OCI-LY7 (cell line): ENCODE results near the gene NOD2. TPM values are rescaled to one million over a fixed set of nuclear protein-coding genes. Genes with fewer than 3 reads are reported as not detected.

Source experiments
- BruUV-seq: library from RNA; stranded (reverse); fragments of 400-500 nt; replicated peaks from 2 replicates; lab custom pipeline; 2021; lab: Mats Ljungman, UMichigan
- CTCF ChIA-PET: fragments of 300-600 bp; sonication (Branson Sonifier 250); formaldehyde crosslinking; loops from one replicate; lab custom pipeline; 2022; ENCODE audit warnings: antibody characterized with exemption; ENCODE audit not compliant: unreplicated experiment; lab: Charles Lee
- POLR2A ChIA-PET: fragments of 300-600 bp; sonication (Branson Sonifier 250); formaldehyde crosslinking; loops from one replicate; lab custom pipeline; 2022; ENCODE audit warnings: antibody characterized with exemption; lab: Charles Lee
- DNase-seq: peaks from one replicate; pipeline ENCODE4 v3.0.0-alpha.2; 2015; ENCODE audit warnings: low spot score
- H2AFZ ChIP-seq: fragments of 200-600 bp; sonication (generic), shearing (Covaris generic); 2 replicates; pipeline ENCODE4 v1.6.1; 2014; ENCODE audit warnings: mild to moderate bottlenecking, antibody characterized with exemption, low read length, moderate library complexity
- H3K27ac ChIP-seq: fragments of 200-600 bp; sonication (generic); 2 replicates; pipeline ENCODE4 v1.5.1; 2014; ENCODE audit warnings: mixed run types, low read depth, mild to moderate bottlenecking, moderate library complexity, low read length, inconsistent platforms; ENCODE audit not compliant: poor library complexity, severe bottlenecking
- H3K36me3 ChIP-seq: fragments of 200-600 bp; sonication (generic); 2 replicates; pipeline ENCODE4 v1.6.1; 2014; ENCODE audit warnings: mild to moderate bottlenecking, antibody characterized with exemption, low read length, moderate library complexity, mixed read lengths; ENCODE audit not compliant: insufficient read depth
- H3K4me1 ChIP-seq: fragments of 200-600 bp; sonication (generic); 2 replicates; pipeline ENCODE4 v1.5.1; 2014; ENCODE audit warnings: mild to moderate bottlenecking, low read length; ENCODE audit not compliant: insufficient read depth, poor library complexity, severe bottlenecking
- H3K4me2 ChIP-seq: fragments of 200-600 bp; sonication (generic); 2 replicates; pipeline ENCODE4 v1.6.1; 2014; ENCODE audit warnings: mild to moderate bottlenecking, low read length
- H3K4me3 ChIP-seq: fragments of 200-600 bp; sonication (generic); 2 replicates; pipeline ENCODE4 v1.5.1; 2014; ENCODE audit warnings: mild to moderate bottlenecking, low read depth, low read length; ENCODE audit not compliant: poor library complexity, severe bottlenecking
- H3K79me2 ChIP-seq: fragments of 200-600 bp; sonication (generic); 2 replicates; pipeline ENCODE4 v1.6.1; 2016; ENCODE audit warnings: low read depth, mild to moderate bottlenecking, low read length, moderate library complexity, mixed read lengths; ENCODE audit not compliant: insufficient read depth
- H3K9me2 ChIP-seq: fragments of 200-600 bp; sonication (generic); 2 replicates; pipeline ENCODE4 v1.6.1; 2016; ENCODE audit warnings: mild to moderate bottlenecking, low read length, mixed read lengths; ENCODE audit not compliant: insufficient read depth
- H3K9me3 ChIP-seq: fragments of 200-600 bp; sonication (generic); 2 replicates; pipeline ENCODE4 v1.6.1; 2014; ENCODE audit warnings: mild to moderate bottlenecking, mixed run types, low read length, mixed read lengths
- H4K20me1 ChIP-seq: fragments of 200-600 bp; sonication (generic); 2 replicates; pipeline ENCODE4 v1.6.1; 2014; ENCODE audit warnings: mild to moderate bottlenecking, antibody characterized with exemption, low read length, moderate library complexity, mixed read lengths; ENCODE audit not compliant: insufficient read depth
- EZH2phosphoT487 ChIP-seq: fragments of 200-600 bp; sonication (generic); IDR thresholded peaks from 2 replicates; pipeline ENCODE4 v1.6.1; 2018; ENCODE audit warnings: low read depth, borderline replicate concordance, mild to moderate bottlenecking, mixed run types, antibody characterized with exemption, low read length, moderate library complexity, mixed read lengths
- intact Hi-C: fragments of 100-400 bp; cut with micrococcal nuclease; formaldehyde crosslinking; loops from one replicate; pipeline ENCODE4 v1.10.0; 2022; ENCODE audit not compliant: unreplicated experiment
- total RNA-seq, 2 experiments: library from RNA; depleted of rRNA in 1 of 2; stranded (reverse); fragments of >200 nt in 1 of 2; shearing (Covaris generic) in 1 of 2; gene quantifications; 2 replicates each; pipeline ENCODE4 v1.2.3, GENCODE V29; 2014 to 2022
- TF ChIP-seq, protein P1 (sequence below): fragments of 200-600 bp; sonication (generic); conservative IDR thresholded peaks from 2 replicates; pipeline ENCODE4 v1.5.1; 2014; ENCODE audit warnings: mild to moderate bottlenecking, antibody characterized with exemption, low read length, moderate library complexity, mixed read lengths

Gene NOD2
- total RNA-seq, 2 experiments from 2014 or later, result not detected

DNA sequence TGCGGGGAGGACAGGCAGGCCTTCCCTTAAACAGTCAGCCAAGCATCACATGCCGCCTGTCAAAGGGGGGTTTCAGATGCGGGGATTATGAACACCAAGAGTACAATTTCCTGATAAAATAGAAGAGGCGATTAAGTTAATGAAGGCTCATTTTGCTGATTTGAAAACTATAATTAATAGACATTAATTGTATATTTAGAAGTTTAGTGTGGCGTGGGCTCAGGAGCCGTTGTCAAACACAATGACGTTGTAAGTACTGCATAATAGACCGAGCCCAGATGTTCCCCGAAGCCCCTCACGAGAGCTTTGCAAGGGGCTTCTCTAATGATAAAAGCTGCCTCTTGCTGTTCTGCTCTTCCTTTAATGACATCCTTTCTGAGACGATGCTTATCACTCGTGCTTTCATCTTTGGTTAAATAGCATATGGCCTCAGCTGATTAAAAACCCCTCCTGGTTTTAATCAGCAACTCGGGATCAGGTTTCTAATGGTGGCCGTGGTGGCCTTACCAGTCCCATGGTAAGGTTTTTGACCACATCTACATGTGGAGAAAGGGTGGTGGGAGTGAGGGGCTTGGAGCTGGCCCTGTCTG lies 40.5 kb upstream of the NOD2 start:
- POLR2A ChIA-PET, result no interaction called here

GRCh38 chr16:50653633-50654519 lies 39.5 kb upstream of the NOD2 start:
- Histone ChIP-seq H3K9me3 (no peaks in the 10 kb centered on the region), H3K27ac (no peak overlapping the region), H3K36me3 (no peaks in the 10 kb centered on the region), H3K9me2 (no peaks in the 10 kb centered on the region), H3K4me2 (no peak overlapping the region), H2AFZ (no peak overlapping the region), H3K4me3 (no peak overlapping the region), H3K4me1 (no peaks in the 10 kb centered on the region), H3K79me2 (no peaks in the 10 kb centered on the region), H4K20me1 (no peaks in the 10 kb centered on the region)
- intact Hi-C loops, result no loop called here
- TF ChIP-seq EZH2phosphoT487, result no peak
- TF ChIP-seq, protein P1, sequence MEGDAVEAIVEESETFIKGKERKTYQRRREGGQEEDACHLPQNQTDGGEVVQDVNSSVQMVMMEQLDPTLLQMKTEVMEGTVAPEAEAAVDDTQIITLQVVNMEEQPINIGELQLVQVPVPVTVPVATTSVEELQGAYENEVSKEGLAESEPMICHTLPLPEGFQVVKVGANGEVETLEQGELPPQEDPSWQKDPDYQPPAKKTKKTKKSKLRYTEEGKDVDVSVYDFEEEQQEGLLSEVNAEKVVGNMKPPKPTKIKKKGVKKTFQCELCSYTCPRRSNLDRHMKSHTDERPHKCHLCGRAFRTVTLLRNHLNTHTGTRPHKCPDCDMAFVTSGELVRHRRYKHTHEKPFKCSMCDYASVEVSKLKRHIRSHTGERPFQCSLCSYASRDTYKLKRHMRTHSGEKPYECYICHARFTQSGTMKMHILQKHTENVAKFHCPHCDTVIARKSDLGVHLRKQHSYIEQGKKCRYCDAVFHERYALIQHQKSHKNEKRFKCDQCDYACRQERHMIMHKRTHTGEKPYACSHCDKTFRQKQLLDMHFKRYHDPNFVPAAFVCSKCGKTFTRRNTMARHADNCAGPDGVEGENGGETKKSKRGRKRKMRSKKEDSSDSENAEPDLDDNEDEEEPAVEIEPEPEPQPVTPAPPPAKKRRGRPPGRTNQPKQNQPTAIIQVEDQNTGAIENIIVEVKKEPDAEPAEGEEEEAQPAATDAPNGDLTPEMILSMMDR, result no peak
- BruUV-seq, result no TSS peak
- ChIA-PET POLR2A (no interaction called here), CTCF (interaction anchor here (1.2 kb wide), 1 partner anchor 10 kb away, joined by 3 read pairs; no protein-coding TSS in a partner anchor)
- DNase-seq, result no peak

More for the DNA sequence above, 40.5 kb upstream of the NOD2 start:
- intact Hi-C loops, result no loop called here
- no peak overlapping the region for H3K4me3 ChIP-seq
- no peak for DNase-seq
- no TSS peak for BruUV-seq
- CTCF ChIA-PET, result interaction anchor here (1.2 kb wide), 1 partner anchor 11 kb away, joined by 3 read pairs; no protein-coding TSS in a partner anchor
- H2AFZ ChIP-seq, result no peak overlapping the region
- no peaks in the 10 kb centered on the region for H3K79me2 ChIP-seq
- no peaks in the 10 kb centered on the region for H3K9me2 ChIP-seq
- H3K4me2 ChIP-seq, result no peak overlapping the region
- H4K20me1 ChIP-seq, result no peaks in the 10 kb centered on the region
- no peaks in the 10 kb centered on the region for H3K9me3 ChIP-seq
- TF ChIP-seq, protein P1, result no peak
- TF ChIP-seq EZH2phosphoT487, result no peak
- H3K4me1 ChIP-seq, result no peaks in the 10 kb centered on the region
- no peaks in the 10 kb centered on the region for H3K36me3 ChIP-seq
- no peak overlapping the region for H3K27ac ChIP-seq
